Right lobe of liver (tissue), 4 donors: Measurements from ENCODE around the gene TMCC2.

Experiments
- CTCF ChIP-seq, 4 donors: fragments of 200-600 bp in 3 of 4; fragments of 450-650 bp in 1 of 4; IDR thresholded peaks; one replicate each; pipeline versions ENCODE4 v1.5.1 to v1.8.0; 2016 to 2022; ENCODE audit warnings: antibody characterized with exemption in 4 of 4, mild to moderate bottlenecking in 2 of 4
- POLR2A ChIP-seq: fragments of 450-650 bp; IDR thresholded peaks from one replicate; pipeline ENCODE4 v1.6.1; 2017; ENCODE audit warnings: antibody characterized with exemption, mild to moderate bottlenecking
- donor health status: DM: no; HTN: no; CAD: no.
- donor health status: DM: no; HTN: no; CAD: no.
- donor health status: DM: no; HTN: yes; CAD: no.

DNA sequence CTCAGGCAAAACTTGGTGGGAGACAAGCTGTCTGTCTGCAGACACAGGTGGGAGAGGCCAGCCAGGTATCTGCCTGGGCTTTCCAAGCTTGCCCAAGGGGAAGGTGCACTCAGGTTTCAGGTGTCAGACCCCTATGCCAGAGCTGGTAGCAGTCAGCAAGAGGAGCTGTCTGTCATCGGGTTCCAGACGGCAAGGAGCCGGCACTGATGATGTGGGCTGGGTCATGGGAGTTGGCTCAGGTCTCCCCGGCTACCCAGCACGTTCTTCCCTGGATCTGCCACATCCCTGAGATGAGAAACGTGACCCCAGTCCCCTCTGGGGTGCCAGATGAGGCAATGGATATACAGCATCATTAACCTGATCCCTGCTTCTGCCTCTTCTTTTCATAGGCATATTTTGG lies 23.0 kb downstream of the TMCC2 start:
- no peak for TF ChIP-seq CTCF (IDR thresholded peaks at IDR 0.05)
- no peak for TF ChIP-seq POLR2A
